Suppressor macrophage treated with lipopolysaccharide for 1 hour (primary cell): ENCODE measurements around the gene LRP2.
"Not testable (repeated sequence)": the region's sequence is repeated elsewhere in the genome, so short reads cannot be mapped to it uniquely, and the experiment has no call there.

Experiments used
- DNase-seq, 3 donors: peaks; one replicate each; pipeline ENCODE4 v3.0.0-alpha.2; 2020 to 2022

Gene LRP2

GRCh38 chr2:169172151-169172735 is 190.1 kb downstream of the LRP2 start:
- DNase-seq, result no peak

DNA sequence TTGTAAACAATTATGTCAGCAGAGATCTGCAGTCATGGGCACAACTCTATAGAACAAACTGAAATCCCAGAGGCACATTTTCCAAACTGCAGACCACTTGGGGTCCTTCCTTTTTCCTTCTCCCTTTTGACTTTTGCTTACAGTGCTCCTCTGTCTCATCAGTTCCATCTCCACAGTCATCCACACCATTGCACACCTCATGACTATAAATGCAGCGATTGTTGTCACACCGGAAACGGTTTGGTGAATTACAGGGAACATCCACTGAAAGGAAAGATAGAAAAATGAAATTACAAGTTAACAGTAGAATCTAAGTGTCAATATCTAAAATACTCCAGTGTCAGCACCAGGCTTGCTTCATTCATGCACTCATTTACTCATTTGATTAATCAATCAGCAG is 196.5 kb downstream of the LRP2 start:
- no peak for DNase-seq

DNA sequence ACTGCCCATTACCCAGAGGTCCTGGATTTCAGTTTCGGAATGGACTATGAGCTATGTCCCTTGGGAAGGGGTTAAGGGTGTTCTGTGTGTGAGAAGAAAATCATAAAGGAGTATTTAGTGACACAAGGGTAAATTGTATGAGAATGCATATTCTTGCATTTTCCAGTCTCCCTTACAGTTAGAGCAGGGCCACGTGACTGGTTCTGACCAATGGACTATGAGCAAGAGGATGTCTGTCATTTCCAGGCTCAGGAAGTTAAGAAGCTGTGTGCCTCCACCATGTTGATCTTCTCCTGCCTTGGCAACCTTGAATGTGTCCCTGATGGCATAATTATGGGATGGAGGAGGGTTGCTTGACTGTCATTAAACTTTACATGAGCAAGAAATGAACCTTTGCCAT is 198.0 kb downstream of the LRP2 start:
- DNase-seq, result no peak

DNA sequence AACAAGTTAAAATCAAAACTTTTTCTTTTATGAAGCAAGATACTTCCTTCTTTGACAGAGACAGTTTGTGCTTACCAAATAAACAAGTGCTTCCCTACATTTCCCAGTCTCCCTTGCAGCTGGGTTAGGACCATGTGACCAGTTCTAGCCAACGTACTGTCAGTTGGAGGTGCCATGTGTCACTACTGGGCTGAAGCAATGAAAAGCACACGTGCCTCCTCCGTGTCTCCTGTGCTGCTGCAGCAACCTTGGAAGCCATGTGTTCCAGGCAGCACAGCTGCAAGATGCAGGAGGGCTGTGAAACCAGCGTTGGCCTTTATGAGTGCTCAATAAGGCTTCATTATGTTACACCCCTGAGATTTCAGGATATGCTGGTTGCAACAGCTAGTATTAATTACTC is 199.7 kb downstream of the LRP2 start:
- no peak for DNase-seq

DNA sequence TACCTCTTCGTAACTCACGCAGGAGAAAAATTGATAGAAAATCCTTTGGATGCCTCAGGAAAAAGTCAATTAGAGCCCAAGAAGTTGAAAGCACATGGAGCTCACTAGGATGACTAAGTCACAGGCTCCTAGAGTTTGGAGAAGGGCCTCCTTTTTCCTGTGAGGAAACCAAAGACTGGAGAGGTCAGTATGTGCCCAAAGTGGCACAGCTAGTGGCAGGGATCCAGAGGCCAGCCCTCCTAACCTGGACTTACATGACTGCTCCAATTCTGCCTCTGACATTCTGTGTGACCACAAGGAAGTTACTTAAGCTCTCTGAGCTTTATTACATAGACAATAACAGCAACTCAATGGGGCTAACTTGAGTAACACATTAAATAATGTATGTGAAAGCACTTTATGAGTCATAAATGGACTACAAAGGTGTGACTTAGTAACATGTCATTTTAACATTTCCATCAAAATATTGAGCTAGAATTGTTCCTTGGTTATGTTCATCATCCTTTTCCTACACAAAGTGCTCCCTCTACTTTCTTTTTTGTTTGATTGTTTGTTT is 201.3 kb downstream of the LRP2 start:
- DNase-seq, result no peak

- no peak for DNase-seq
Observed at GRCh38 chr2:169159686-169160085, 202.6 kb downstream of the LRP2 start.

DNA sequence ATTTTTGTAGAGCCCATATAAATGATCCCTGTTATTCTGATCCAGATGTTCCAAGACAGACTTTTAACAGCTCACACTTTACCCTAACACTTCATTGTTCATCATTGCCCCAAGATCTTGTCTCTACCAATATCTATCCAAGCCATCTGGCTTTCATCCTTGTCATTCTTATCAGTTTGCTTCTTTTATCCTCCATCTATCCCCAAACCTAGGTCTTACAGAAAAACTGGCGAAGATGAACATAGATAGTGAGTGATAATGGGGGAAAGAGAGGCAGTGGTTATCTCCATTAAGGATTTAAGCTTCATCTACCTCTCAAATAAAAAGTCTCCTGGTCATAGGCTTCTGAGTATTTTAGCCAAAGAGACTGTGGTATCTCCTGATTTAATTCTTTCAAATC is 203.5 kb downstream of the LRP2 start:
- no peak for DNase-seq

DNA sequence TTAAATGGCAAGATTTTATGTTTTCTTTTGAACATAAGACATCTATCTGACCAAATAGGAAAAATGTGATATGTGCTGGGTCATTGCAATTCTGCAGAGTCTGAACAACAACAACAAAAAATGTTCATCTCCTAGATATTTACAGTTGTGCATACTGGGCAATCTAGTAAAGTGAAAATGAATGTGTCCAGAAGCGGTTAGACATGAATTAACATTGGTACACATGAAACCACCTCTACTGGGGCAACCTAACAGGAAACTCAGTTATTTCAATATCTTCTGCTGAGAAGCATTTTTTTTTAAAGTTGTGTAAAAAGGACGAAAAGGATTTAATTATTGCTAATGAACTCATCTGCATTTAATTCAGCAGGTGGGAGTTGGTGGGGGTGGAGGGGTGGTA is 216.1 kb downstream of the LRP2 start:
- no peak for DNase-seq

DNA sequence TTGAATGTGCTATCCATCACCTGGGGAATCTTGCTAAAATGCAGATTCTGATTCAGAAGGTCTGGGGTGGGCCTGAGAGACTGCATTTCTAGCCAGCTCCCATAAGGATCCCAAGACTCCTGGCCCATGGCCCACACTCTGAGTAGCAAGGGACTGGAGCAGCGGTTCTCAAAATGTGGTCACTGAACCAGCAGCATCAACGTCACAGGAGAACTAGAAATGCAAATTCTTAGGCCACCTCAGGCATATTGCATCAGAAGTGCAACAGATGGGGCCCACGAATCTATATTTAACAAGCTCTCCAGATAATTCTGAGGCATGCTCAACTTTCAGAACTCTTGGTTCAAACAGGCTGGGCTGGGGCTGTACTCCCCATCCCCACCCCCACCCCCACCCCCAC is 218.3 kb downstream of the LRP2 start:
- no peak for DNase-seq

- peak; percentile 75 to 88 (median 87) for DNase-seq
Observed at GRCh38 chr2:169141713-169142352, 220.5 kb downstream of the LRP2 start.

GRCh38 chr2:169139993-169140767 is 222.2 kb downstream of the LRP2 start:
- no peak for DNase-seq

- no peak for DNase-seq
Observed at GRCh38 chr2:169139145-169139544, 223.2 kb downstream of the LRP2 start.

GRCh38 chr2:169137924-169138323 is 224.4 kb downstream of the LRP2 start:
- no peak for DNase-seq

DNA sequence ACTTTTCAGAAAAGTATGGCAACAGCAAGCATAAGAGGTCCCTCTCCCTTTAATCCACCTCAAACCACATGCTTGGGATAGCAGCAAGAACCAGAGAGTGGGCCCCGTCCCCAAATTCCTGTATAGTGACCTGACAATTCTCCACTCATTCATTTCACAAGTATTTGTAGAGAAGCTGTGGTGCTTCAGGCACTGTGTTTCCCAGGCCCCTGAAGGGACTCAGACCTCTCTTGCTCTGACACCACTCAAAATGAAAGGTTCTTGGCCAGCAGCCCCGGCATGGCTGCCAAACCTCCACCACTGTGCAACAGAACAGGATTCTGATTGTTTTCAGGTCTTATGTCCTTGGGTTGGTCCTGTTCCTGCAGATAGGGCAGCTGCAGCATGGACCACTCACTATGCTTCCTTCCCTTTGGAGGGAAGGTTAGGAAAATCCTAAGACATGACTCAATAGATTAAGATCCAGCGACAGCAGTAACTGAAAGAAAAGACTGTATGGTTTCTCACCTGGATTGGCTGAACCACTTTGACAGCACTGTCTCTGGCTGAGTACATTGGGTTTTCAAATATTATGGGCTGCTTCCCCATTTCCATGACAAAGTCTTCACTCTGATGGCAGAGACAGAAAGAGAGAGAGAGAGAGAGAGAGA is 225.3 kb downstream of the LRP2 start:
- no peak for DNase-seq

DNA sequence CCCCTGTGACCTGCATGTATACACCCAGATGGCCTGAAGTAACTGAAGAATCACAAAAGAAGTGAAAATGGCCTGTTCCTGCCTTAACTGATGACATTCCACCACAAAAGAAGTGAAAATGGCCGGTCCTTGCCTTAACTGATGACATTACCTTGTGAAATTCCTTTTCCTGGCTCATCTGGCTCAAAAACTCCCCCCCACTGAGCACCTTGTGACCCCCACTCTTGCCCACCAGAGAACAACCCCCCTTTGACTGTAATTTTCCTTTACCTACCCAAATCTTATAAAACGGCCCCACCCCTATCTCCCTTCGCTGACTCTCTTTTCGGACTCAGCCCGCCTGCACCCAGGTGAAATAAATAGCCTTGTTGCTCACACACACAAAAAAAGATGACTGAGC is 225.9 kb downstream of the LRP2 start:
- DNase-seq, result not testable (repeated sequence)

- DNase-seq, result not testable (repeated sequence)
Observed at GRCh38 chr2:169134272-169134671, 228.1 kb downstream of the LRP2 start.

- DNase-seq, result peak; percentile 74 to 90 (median 90)
Observed at GRCh38 chr2:169131587-169132512, 230.5 kb downstream of the LRP2 start.

DNA sequence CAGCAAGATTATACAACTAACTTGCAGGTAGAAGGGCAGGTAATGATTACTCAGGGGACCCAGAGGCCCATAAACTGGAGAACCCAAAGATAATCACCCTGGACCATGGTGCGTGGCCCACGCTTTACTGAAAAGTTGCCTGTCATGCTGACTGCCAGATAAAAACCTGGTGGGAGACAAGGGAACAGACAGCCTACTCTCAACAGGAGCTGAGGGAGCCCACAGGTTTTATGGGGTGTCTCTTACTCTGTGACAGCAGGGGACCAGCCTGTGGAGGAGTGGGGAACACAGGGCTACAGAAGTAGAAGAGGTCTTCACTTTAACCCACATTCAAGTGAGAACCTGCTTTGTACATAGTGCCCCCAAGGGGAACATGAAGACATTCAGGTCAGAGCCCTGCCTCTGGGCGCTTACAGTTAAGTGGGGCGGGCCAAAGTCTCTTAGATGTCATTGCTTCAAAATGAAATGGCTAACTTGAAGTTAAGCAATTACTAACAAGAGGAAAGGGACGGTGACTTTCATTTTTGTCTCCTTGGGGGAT is 232.6 kb downstream of the LRP2 start:
- DNase-seq, result no peak

GRCh38 chr2:169119851-169120250 is 242.5 kb downstream of the LRP2 start:
- no peak for DNase-seq

DNA sequence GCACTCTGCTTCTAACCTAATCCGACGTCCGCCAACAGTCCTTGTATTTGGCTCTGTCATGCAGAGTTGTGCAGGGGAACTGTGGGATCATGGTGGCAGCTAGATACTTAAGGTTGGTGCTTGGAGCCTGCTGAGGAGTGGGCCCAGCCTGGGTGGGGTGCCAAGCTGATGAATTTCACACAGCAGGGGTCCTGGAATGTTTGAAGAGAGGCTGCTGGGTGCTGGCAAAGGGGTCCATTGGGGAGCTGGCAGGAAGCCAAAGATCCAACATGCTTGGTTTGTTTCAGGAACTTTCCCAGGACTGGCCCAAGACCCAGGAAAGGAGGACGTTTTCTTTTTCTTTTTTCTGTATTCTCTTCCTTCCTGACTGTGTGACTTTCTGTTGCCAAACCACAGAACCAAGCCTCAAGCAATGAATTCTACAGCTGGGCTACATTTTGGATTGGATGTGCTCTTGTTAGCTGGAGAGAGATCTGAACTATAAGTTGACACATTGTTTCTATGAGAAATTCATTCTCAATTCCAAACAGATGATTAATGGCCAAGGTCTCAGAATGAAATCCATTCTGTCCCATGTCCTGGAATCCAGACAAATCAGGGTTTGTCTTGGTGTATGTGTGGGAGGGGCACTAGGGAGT is 243.1 kb downstream of the LRP2 start:
- no peak for DNase-seq

- no peak for DNase-seq
Observed at GRCh38 chr2:169118060-169118459, 244.3 kb downstream of the LRP2 start.
